ENCODE data around the gene SHC3. TPM values are rescaled to one million over a fixed set of nuclear protein-coding genes. Genes with fewer than 3 reads are reported as not detected.

The SHC3 gene
- total RNA-seq, 3 donors from 2014 or later, result 0.03 TPM

GRCh38 chr9:88976890-88977257 is 201.7 kb downstream of the SHC3 start:
- ATAC-seq, result peak in 1 of 2 donors; percentile 30
- DNase-seq, result no peak
- no peaks in the 10 kb centered on the region for H3K9me3 Mint-ChIP-seq
- H3K27me3 Mint-ChIP-seq (ENCODE audit: low read depth), result peaks cover 13% of the 10 kb centered on the region
- no peaks in the 10 kb centered on the region for H3K36me3 Mint-ChIP-seq (ENCODE audit: insufficient read depth)
- peaks cover 8% of the 10 kb centered on the region for H3K4me1 Mint-ChIP-seq (ENCODE audit: low read depth)
- no peak overlapping the region for H3K4me3 Mint-ChIP-seq

GRCh38 chr9:88975966-88976889 is 202.4 kb downstream of the SHC3 start:
- Mint-ChIP-seq H3K36me3 (ENCODE audit: insufficient read depth) (no peaks in the 10 kb centered on the region), H3K9me3 (no peaks in the 10 kb centered on the region), H3K4me3 (no peak overlapping the region), H3K27me3 (ENCODE audit: low read depth) (peaks cover 13% of the 10 kb centered on the region), H3K4me1 (ENCODE audit: low read depth) (peaks cover 8% of the 10 kb centered on the region)
- DNase-seq, result no peak
- ATAC-seq, result peak; percentile 43 to 65

GRCh38 chr9:88974641-88975040 is 204.0 kb downstream of the SHC3 start:
- H3K27me3 Mint-ChIP-seq (ENCODE audit: low read depth), result peaks cover 14% of the 10 kb centered on the region

GRCh38 chr9:88973281-88974045 is 205.2 kb downstream of the SHC3 start:
- Mint-ChIP-seq H3K4me3 (no peak overlapping the region), H3K4me1 (ENCODE audit: low read depth) (peaks cover 8% of the 10 kb centered on the region), H3K36me3 (ENCODE audit: insufficient read depth) (no peaks in the 10 kb centered on the region), H3K9me3 (no peaks in the 10 kb centered on the region), H3K27me3 (ENCODE audit: low read depth) (peaks cover 13% of the 10 kb centered on the region)
- DNase-seq, result no peak
- no peak for ATAC-seq

More at GRCh38 chr9:88974641-88975040, 204.0 kb downstream of the SHC3 start:
- DNase-seq (no peak), ATAC-seq (no peak)
- Mint-ChIP-seq H3K4me3 (no peak overlapping the region), H3K36me3 (ENCODE audit: insufficient read depth) (no peaks in the 10 kb centered on the region), H3K9me3 (no peaks in the 10 kb centered on the region), H3K4me1 (ENCODE audit: low read depth) (peaks cover 8% of the 10 kb centered on the region)

GRCh38 chr9:88972401-88972800 is 206.2 kb downstream of the SHC3 start:
- Mint-ChIP-seq H3K4me3 (no peak overlapping the region), H3K9me3 (no peaks in the 10 kb centered on the region), H3K4me1 (ENCODE audit: low read depth) (peaks cover 8% of the 10 kb centered on the region), H3K36me3 (ENCODE audit: insufficient read depth) (no peaks in the 10 kb centered on the region), H3K27me3 (ENCODE audit: low read depth) (peaks cover 6% of the 10 kb centered on the region)
- ATAC-seq (no peak), DNase-seq (no peak)

GRCh38 chr9:88971131-88971960 is 207.3 kb downstream of the SHC3 start:
- ATAC-seq (no peak), DNase-seq (no peak)
- no peaks in the 10 kb centered on the region for H3K4me1 Mint-ChIP-seq (ENCODE audit: low read depth)
- no peaks in the 10 kb centered on the region for H3K36me3 Mint-ChIP-seq (ENCODE audit: insufficient read depth)
- H3K27me3 Mint-ChIP-seq (ENCODE audit: low read depth), result peaks cover 2% of the 10 kb centered on the region
- H3K9me3 Mint-ChIP-seq, result no peaks in the 10 kb centered on the region
- no peak overlapping the region for H3K4me3 Mint-ChIP-seq

- H3K36me3 Mint-ChIP-seq (ENCODE audit: insufficient read depth), result no peaks in the 10 kb centered on the region
- peaks cover 2% of the 10 kb centered on the region for H3K27me3 Mint-ChIP-seq (ENCODE audit: low read depth)
- no peak for DNase-seq
- H3K4me3 Mint-ChIP-seq, result no peak overlapping the region
- H3K4me1 Mint-ChIP-seq (ENCODE audit: low read depth), result no peaks in the 10 kb centered on the region
- H3K9me3 Mint-ChIP-seq, result no peaks in the 10 kb centered on the region
- ATAC-seq, result no peak
Measured at GRCh38 chr9:88969646-88970373, 208.8 kb downstream of the SHC3 start.

GRCh38 chr9:88968799-88969198 is 209.8 kb downstream of the SHC3 start:
- H3K36me3 Mint-ChIP-seq (ENCODE audit: insufficient read depth), result no peaks in the 10 kb centered on the region
- H3K9me3 Mint-ChIP-seq, result no peaks in the 10 kb centered on the region
- H3K4me3 Mint-ChIP-seq, result no peak overlapping the region
- ATAC-seq (no peak), DNase-seq (no peak)
- no peaks in the 10 kb centered on the region for H3K4me1 Mint-ChIP-seq (ENCODE audit: low read depth)
- H3K27me3 Mint-ChIP-seq (ENCODE audit: low read depth), result peaks cover 2% of the 10 kb centered on the region

- ATAC-seq (no peak), DNase-seq (no peak)
Measured at GRCh38 chr9:88966894-88967676, 211.5 kb downstream of the SHC3 start.

GRCh38 chr9:88965473-88965872 is 213.1 kb downstream of the SHC3 start:
- no peaks in the 10 kb centered on the region for H3K36me3 Mint-ChIP-seq (ENCODE audit: insufficient read depth)
- H3K4me1 Mint-ChIP-seq (ENCODE audit: low read depth), result no peaks in the 10 kb centered on the region
- no peaks in the 10 kb centered on the region for H3K9me3 Mint-ChIP-seq
- H3K4me3 Mint-ChIP-seq, result no peak overlapping the region
- H3K27me3 Mint-ChIP-seq (ENCODE audit: low read depth), result peaks cover 2% of the 10 kb centered on the region
- ATAC-seq (no peak), DNase-seq (no peak)

More at GRCh38 chr9:88966894-88967676, 211.5 kb downstream of the SHC3 start:
- no peaks in the 10 kb centered on the region for H3K9me3 Mint-ChIP-seq
- H3K36me3 Mint-ChIP-seq (ENCODE audit: insufficient read depth), result no peaks in the 10 kb centered on the region
- H3K4me1 Mint-ChIP-seq (ENCODE audit: low read depth), result no peaks in the 10 kb centered on the region
- H3K27me3 Mint-ChIP-seq (ENCODE audit: low read depth), result peaks cover 2% of the 10 kb centered on the region
- H3K4me3 Mint-ChIP-seq, result no peak overlapping the region

- Mint-ChIP-seq H3K36me3 (ENCODE audit: insufficient read depth) (no peaks in the 10 kb centered on the region), H3K4me1 (ENCODE audit: low read depth) (no peaks in the 10 kb centered on the region)
Measured at GRCh38 chr9:88960632-88961031, 218.0 kb downstream of the SHC3 start.

GRCh38 chr9:88959727-88960469 is 218.7 kb downstream of the SHC3 start:
- no peaks in the 10 kb centered on the region for H3K4me1 Mint-ChIP-seq (ENCODE audit: low read depth)
- DNase-seq, result no peak
- no peaks in the 10 kb centered on the region for H3K36me3 Mint-ChIP-seq (ENCODE audit: insufficient read depth)
- H3K9me3 Mint-ChIP-seq, result no peaks in the 10 kb centered on the region
- H3K27me3 Mint-ChIP-seq (ENCODE audit: low read depth), result peaks cover 4% of the 10 kb centered on the region
- no peak for ATAC-seq
- H3K4me3 Mint-ChIP-seq, result no peak overlapping the region

More at GRCh38 chr9:88960632-88961031, 218.0 kb downstream of the SHC3 start:
- H3K9me3 Mint-ChIP-seq, result no peaks in the 10 kb centered on the region
- no peaks in the 10 kb centered on the region for H3K27me3 Mint-ChIP-seq (ENCODE audit: low read depth)
- ATAC-seq (no peak), DNase-seq (no peak)
- no peak overlapping the region for H3K4me3 Mint-ChIP-seq

Measured in activated T-cell treated with anti-CD3 and anti-CD28 coated beads, Interleukin-2, amount 50 U/mL, for 4 hours (primary cell).